LNCaP clone FGC (cell line): ENCODE data around the gene GMNN.
A peak's percentile ranks its signal among the peaks of the same experiment; 100 is the strongest.

Experiments
- DNase-seq: peaks from one replicate; pipeline ENCODE4 v3.0.0-alpha.2; 2011; ENCODE audit warnings: low read depth
- H3K4me3 ChIP-seq: 2 replicates; pipeline ENCODE4 v1.5.1; 2011; ENCODE audit warnings: mild to moderate bottlenecking, low read depth, low read length, control low read depth
- CTCF ChIP-seq: IDR thresholded peaks from 2 replicates; pipeline ENCODE4 v1.5.1; 2012; ENCODE audit warnings: mild to moderate bottlenecking; ENCODE audit not compliant: control insufficient read depth, insufficient read depth; ENCODE audit errors: extremely low read depth

GMNN gene

GRCh38 chr6:24777227-24777626 is 2.5 kb downstream of the GMNN start:
- no peak for DNase-seq
- TF ChIP-seq CTCF: no peak
- H3K4me3 ChIP-seq: peak overlapping the region; percentile 91

- DNase-seq: no peak
- no peak overlapping the region for H3K4me3 ChIP-seq
- TF ChIP-seq CTCF: no peak
These were observed 3.4 kb downstream of the GMNN start for GRCh38 chr6:24778121-24778520.

- no peak overlapping the region; the same call in 1 of the 2 replicates for H3K4me3 ChIP-seq
- TF ChIP-seq CTCF: no peak
These were observed 4.1 kb downstream of the GMNN start for GRCh38 chr6:24778878-24779277.

GRCh38 chr6:24779416-24780016 is 4.8 kb downstream of the GMNN start:
- H3K4me3 ChIP-seq: peak overlapping the region; percentile 33

More at GRCh38 chr6:24778878-24779277, 4.1 kb downstream of the GMNN start:
- no peak for DNase-seq

GRCh38 chr6:24780206-24780605 is 5.5 kb downstream of the GMNN start:
- no peak for TF ChIP-seq CTCF

More at GRCh38 chr6:24779416-24780016, 4.8 kb downstream of the GMNN start:
- TF ChIP-seq CTCF: peak; percentile 45
- DNase-seq: peak; percentile 100

GRCh38 chr6:24788031-24788665 is 13.4 kb downstream of the GMNN start:
- H3K4me3 ChIP-seq: no peak overlapping the region
- DNase-seq: no peak
- TF ChIP-seq CTCF: no peak

More at GRCh38 chr6:24780206-24780605, 5.5 kb downstream of the GMNN start:
- no peak for DNase-seq
- peak overlapping the region; percentile 33 for H3K4me3 ChIP-seq
